ENCODE data around the gene TMEM220. TPM values are rescaled to one million over a fixed set of nuclear protein-coding genes. Genes with fewer than 3 reads are reported as not detected.
"Not testable (repeated sequence)": the region's sequence is repeated elsewhere in the genome, so short reads cannot be mapped to it uniquely, and the experiment has no call there.

Gene TMEM220
- total RNA-seq, 1 donor from 2014 or later = 0.56 TPM

DNA sequence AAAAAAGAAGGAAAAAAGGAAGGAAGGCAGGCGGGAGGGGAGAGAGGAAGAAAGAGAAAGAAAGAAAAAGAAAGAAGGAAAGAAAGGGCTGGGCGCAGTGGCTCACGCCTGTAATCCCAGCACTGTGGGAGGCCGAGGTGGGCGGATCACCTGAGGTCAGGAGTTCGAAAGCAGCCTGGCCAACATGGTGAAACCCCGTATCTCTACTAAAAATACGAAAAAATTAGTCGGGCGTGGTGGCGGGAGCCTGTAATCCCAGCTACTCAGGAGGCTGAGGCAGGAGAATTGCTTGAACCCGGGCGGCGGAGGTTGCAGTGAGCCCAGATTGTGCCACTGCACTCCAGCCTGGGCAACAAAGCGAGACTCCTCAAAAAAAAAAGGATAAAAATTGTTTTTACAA is 424 bp upstream of the TMEM220 start:
- H3K4me1 Mint-ChIP-seq = peaks cover 14% of the 10 kb centered on the region
- intact Hi-C loops (cut with micrococcal nuclease); H3K36me3 Mint-ChIP-seq (ENCODE audit: low read depth); H3K9me3 Mint-ChIP-seq; DNase-seq: not testable (repeated sequence)
- H3K4me3 Mint-ChIP-seq = peak overlapping the region; percentile 92
- H3K27me3 Mint-ChIP-seq = peaks cover 11% of the 10 kb centered on the region
- H3K27ac Mint-ChIP-seq = peak overlapping the region; percentile 46

DNA sequence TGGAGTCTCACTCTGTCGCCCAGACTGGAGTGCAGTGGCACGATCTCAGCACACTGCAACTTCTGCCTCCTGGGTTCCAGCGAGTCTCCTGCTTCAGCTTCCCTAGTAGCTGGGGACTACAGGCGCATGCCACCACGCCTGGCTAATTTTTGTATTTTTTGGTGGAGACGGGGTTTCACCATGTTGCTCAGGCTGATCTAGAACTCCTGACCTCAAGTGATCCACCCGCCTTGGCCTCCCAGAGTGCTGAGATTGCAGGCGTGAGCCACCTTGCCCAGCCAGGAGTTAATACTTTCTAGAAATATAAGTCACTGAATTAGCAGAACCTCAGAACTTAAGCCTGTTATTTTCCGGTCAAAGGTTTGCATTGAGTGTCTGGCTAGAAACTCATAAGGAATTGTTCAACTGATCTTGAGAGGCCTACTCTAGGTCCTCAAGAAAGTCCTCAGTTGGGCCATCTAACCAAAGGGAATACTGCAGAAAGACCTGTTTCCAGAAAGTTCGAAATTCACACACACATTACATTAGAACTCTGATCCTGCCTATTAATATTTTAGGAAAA is 1.4 kb downstream of the TMEM220 start:
- no peak for DNase-seq
- Mint-ChIP-seq H3K27ac (no peak overlapping the region), H3K4me1 (peaks cover 14% of the 10 kb centered on the region), H3K27me3 (peaks cover 7% of the 10 kb centered on the region), H3K4me3 (no peak overlapping the region), H3K9me3 (no peaks in the 10 kb centered on the region), H3K36me3 (ENCODE audit: low read depth) (no peaks in the 10 kb centered on the region)
- intact Hi-C loops (cut with micrococcal nuclease) = no loop called here

DNA sequence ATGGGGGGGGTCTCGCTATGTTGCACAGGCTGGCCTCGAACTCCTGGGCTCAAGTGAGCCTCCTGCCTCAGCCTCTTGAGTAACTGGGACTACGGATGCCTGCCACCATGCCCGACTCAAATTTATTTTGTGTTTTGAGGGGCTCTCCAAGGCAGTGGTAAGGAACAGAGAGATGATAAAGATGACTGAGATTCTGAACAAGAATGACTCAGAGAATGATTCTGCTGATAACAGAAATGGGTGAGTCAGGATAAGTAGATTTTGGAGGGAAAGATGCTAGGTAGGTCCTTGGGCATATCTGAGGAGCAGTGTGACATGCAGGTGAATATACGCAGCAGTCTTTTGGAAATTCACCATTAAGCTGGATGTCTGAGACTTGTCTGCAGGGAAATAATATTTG is 2.6 kb downstream of the TMEM220 start:
- Mint-ChIP-seq H3K4me1 (peaks cover 14% of the 10 kb centered on the region), H3K27me3 (peaks cover 4% of the 10 kb centered on the region), H3K4me3 (no peak overlapping the region), H3K27ac (no peak overlapping the region), H3K9me3 (no peaks in the 10 kb centered on the region), H3K36me3 (ENCODE audit: low read depth) (no peaks in the 10 kb centered on the region)
- no peak for DNase-seq
- intact Hi-C loops (cut with micrococcal nuclease) = loop anchor here (2.0 kb wide), 1 partner anchor 30 kb away; the partner anchor contains the start of genes ADPRM and SCO1

DNA sequence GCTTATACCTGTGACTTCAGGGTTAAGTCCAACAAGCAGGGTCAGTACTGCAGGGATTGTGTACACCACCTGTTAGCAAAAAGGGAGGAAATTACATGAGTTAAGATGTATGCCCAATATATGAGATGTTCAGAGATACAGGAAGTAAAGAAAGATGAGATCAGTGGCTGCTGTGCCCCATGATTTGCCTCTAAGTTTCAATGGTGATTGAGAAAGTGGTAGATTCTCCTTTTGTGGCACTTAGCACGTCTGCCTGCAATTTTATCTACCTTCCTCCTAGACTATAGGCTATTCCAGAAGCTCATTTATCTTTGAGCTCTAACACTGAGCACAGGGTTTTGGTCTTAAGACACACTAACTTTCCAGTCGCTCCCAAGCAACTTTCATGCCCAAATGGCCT is 3.6 kb downstream of the TMEM220 start:
- H3K4me1 Mint-ChIP-seq = peaks cover 14% of the 10 kb centered on the region
- H3K27ac Mint-ChIP-seq = no peak overlapping the region
- H3K27me3 Mint-ChIP-seq = peaks cover 4% of the 10 kb centered on the region
- intact Hi-C loops (cut with micrococcal nuclease) = loop anchor here (2.0 kb wide), 1 partner anchor 29 kb away; the partner anchor contains the start of genes ADPRM and SCO1
- no peak overlapping the region for H3K4me3 Mint-ChIP-seq
- no peaks in the 10 kb centered on the region for H3K9me3 Mint-ChIP-seq
- DNase-seq = no peak
- no peaks in the 10 kb centered on the region for H3K36me3 Mint-ChIP-seq (ENCODE audit: low read depth)

DNA sequence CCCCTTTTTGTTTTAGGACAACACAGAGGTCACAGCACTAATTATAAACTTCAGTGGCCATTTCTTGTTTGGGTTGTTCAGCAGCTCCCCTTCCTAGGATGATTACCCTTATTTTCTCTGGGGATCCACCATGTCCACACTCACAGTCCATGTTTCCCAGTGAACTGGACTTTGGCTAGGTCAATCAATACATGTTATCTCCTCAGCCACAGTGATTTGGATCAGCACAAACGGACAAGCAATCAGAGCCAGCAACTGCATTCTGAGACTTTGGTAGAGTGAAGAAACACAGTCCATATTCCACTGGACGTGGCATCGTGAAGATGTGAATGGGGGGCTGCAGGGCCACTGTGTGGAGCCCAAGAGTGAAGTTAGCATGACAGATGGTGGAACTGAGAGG is 4.6 kb downstream of the TMEM220 start:
- Mint-ChIP-seq H3K27ac (no peak overlapping the region), H3K27me3 (no peaks in the 10 kb centered on the region), H3K4me3 (no peak overlapping the region), H3K9me3 (no peaks in the 10 kb centered on the region), H3K36me3 (ENCODE audit: low read depth) (no peaks in the 10 kb centered on the region), H3K4me1 (peaks cover 8% of the 10 kb centered on the region)
- no peak for DNase-seq
- intact Hi-C loops (cut with micrococcal nuclease) = no loop called here

DNA sequence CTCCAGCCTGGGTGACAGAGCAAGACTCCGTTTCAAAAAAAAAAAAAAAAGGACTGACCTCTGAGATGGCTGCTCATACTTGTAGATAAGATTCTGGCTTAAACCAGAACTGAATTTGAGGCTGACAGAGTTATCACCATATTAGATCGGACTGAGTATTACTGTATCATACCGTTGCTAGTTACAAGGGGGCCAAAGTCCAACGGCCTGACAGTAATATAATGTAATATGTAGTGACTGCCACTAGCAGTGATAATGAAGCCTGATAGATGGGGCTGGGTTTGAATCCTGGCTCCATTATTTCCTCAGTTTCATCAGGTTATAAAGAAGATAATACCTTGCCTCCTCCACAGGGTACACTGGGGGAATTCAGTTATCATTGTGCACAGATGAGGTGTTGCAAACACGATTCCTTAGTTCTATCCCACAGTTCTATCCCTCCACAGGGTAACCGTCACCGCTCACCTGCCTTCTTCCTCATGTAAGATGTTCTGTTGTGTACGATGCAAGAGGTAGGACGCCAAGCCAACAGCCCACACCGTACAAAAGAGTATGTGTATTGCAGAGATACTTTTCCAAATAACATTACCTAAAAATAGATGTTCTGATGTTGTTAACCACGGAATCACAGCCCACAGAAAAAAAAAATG is 5.2 kb downstream of the TMEM220 start:
- Mint-ChIP-seq H3K9me3 (no peaks in the 10 kb centered on the region), H3K36me3 (ENCODE audit: low read depth) (no peaks in the 10 kb centered on the region), H3K27ac (no peak overlapping the region), H3K4me1 (peaks cover 4% of the 10 kb centered on the region), H3K27me3 (no peaks in the 10 kb centered on the region), H3K4me3 (no peak overlapping the region)
- DNase-seq = no peak
- intact Hi-C loops (cut with micrococcal nuclease) = no loop called here

DNA sequence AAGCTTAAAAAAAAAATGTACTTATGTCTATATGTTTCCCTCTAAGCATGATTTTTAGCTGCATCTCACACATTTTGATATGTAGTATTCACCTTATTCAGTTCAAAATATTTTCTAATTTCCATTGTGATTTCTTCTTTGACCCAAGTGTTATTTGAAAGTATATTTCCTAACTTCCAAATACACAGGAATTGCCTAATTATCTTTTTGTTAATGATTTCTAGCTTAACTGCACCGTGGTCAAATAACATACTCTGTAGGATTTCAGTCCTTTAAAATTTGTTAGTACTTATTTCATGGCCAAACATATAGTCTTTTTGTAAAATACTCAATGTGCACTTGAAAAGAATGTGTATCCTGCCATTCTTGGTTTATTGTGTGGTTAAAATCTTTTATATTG is 11.3 kb downstream of the TMEM220 start:
- intact Hi-C loops (cut with micrococcal nuclease) = no loop called here
- Mint-ChIP-seq H3K9me3 (no peaks in the 10 kb centered on the region), H3K4me3 (no peak overlapping the region), H3K36me3 (ENCODE audit: low read depth) (peaks cover 13% of the 10 kb centered on the region), H3K27me3 (no peaks in the 10 kb centered on the region), H3K4me1 (no peaks in the 10 kb centered on the region), H3K27ac (no peak overlapping the region)
- DNase-seq = no peak

DNA sequence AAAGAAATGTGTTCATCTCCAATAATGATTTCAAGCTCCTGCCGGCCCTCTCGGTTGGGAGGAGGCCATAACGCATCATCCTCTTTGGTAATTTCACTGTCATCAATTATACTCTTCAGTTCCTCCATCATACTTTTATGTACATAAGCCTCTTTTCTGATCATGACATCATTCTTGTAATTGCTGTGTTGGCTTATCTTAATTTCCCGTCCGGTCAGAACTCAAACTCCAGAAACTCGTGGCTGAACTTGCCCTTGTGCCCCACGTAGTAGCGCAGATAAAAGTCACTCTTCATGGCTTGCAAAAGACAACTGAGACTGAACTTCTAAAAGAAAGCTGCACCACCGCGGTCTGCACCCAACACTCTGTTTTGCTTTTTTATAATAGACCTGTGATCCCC is 13.6 kb downstream of the TMEM220 start:
- no peaks in the 10 kb centered on the region for H3K27me3 Mint-ChIP-seq
- intact Hi-C loops (cut with micrococcal nuclease) = no loop called here
- no peaks in the 10 kb centered on the region for H3K9me3 Mint-ChIP-seq
- H3K4me3 Mint-ChIP-seq = no peak overlapping the region
- no peak overlapping the region for H3K27ac Mint-ChIP-seq
- no peaks in the 10 kb centered on the region for H3K4me1 Mint-ChIP-seq
- DNase-seq = no peak
- peaks cover 31% of the 10 kb centered on the region for H3K36me3 Mint-ChIP-seq (ENCODE audit: low read depth)

DNA sequence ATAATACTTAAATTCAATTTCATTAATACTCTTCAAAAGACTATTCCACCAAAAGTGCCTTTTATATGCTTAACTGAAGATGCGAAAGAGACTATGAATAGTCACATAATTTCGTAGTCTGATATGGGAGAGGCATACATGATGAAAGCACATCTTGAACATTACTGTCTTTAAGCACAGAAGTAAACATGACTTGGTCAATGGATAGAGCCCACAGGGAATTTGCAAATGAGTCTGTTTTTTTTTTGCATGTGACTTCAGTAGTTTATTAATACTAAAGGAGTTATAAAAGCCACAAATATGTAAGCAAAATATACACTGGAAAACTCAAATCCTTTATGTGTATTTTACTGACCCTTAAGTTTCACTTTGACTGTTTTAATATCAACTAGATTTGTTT is 16.5 kb downstream of the TMEM220 start:
- no peaks in the 10 kb centered on the region for H3K27me3 Mint-ChIP-seq
- H3K4me3 Mint-ChIP-seq = no peak overlapping the region
- no peaks in the 10 kb centered on the region for H3K4me1 Mint-ChIP-seq
- H3K36me3 Mint-ChIP-seq (ENCODE audit: low read depth) = peaks cover 57% of the 10 kb centered on the region
- DNase-seq = no peak
- H3K27ac Mint-ChIP-seq = no peak overlapping the region
- intact Hi-C loops (cut with micrococcal nuclease) = no loop called here
- H3K9me3 Mint-ChIP-seq = no peaks in the 10 kb centered on the region

DNA sequence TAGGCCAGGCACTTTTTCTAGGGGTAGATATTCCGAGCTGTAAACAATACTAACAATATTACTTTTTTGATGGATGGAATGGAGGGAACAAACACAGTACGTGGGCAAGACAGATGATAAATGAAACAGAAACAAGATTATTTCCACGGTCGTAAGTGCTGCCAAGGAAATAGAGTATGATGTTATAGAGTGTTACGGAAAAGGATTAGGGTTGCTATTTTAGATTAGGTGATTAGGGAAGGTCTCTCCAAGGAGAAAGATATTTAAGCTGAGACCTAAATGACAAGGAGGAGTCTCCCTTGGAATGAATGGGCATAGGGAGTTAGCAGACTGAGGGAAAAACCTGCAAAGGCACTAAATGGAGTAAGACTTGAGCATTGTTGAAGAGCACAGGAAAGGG is 24.1 kb downstream of the TMEM220 start:
- H3K27ac Mint-ChIP-seq = peak overlapping the region; percentile 10
- H3K36me3 Mint-ChIP-seq (ENCODE audit: low read depth) = peaks cover 54% of the 10 kb centered on the region
- no peaks in the 10 kb centered on the region for H3K27me3 Mint-ChIP-seq
- H3K9me3 Mint-ChIP-seq = no peaks in the 10 kb centered on the region
- DNase-seq = no peak
- no peak overlapping the region for H3K4me3 Mint-ChIP-seq
- intact Hi-C loops (cut with micrococcal nuclease) = no loop called here
- peaks cover 32% of the 10 kb centered on the region for H3K4me1 Mint-ChIP-seq

DNA sequence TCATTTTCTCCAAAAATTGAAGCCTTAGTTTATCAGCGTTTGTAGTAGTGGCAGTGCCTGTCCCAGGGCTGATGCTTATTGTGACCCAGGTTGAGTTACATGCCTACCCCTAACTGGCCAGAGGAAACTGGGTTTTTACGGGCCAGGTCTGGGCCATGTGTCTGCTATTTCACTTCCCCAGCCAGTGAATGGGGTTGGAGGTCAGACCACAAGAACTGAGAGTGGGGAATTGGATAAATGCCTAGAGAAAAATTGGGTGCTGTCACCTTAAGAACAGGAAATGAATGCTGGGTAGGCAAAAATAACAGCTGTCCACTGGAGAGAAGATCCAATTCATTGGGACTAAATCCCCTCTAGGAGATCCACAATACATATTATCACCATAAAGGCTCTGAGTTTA is 27.2 kb downstream of the TMEM220 start:
- Mint-ChIP-seq H3K27ac (peak overlapping the region; percentile 65), H3K4me3 (peak overlapping the region; percentile 51)
- DNase-seq = no peak

DNA sequence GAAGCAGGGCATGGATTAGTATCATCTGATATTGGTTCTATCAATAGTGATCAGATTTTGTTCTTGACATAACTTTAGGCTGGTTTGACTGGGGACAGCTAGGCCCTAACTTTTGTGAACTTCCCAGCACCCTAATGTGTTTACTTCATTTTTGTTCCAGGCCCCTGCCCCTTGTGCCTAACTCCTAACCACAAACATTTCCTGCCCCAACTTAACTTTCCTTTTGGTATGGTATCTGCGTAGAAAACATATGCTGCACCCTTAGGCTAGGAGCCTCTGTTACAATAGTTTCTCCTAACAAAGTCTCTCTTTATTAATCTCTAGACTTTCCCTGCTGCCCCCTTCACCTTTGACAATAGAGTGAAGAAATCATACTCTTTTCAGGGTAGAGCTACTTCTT is 30.0 kb downstream of the TMEM220 start:
- peak; percentile 81 for DNase-seq
- Mint-ChIP-seq H3K4me1 (peaks cover 44% of the 10 kb centered on the region), H3K4me3 (peak overlapping the region; percentile 76), H3K9me3 (no peaks in the 10 kb centered on the region), H3K27me3 (no peaks in the 10 kb centered on the region), H3K36me3 (ENCODE audit: low read depth) (peaks cover 35% of the 10 kb centered on the region), H3K27ac (peak overlapping the region; percentile 84)
- intact Hi-C loops (cut with micrococcal nuclease) = no loop called here

More for the DNA sequence above, 27.2 kb downstream of the TMEM220 start:
- H3K4me1 Mint-ChIP-seq = peaks cover 42% of the 10 kb centered on the region
- H3K9me3 Mint-ChIP-seq = no peaks in the 10 kb centered on the region
- intact Hi-C loops (cut with micrococcal nuclease) = no loop called here
- H3K27me3 Mint-ChIP-seq = no peaks in the 10 kb centered on the region
- H3K36me3 Mint-ChIP-seq (ENCODE audit: low read depth) = peaks cover 41% of the 10 kb centered on the region

DNA sequence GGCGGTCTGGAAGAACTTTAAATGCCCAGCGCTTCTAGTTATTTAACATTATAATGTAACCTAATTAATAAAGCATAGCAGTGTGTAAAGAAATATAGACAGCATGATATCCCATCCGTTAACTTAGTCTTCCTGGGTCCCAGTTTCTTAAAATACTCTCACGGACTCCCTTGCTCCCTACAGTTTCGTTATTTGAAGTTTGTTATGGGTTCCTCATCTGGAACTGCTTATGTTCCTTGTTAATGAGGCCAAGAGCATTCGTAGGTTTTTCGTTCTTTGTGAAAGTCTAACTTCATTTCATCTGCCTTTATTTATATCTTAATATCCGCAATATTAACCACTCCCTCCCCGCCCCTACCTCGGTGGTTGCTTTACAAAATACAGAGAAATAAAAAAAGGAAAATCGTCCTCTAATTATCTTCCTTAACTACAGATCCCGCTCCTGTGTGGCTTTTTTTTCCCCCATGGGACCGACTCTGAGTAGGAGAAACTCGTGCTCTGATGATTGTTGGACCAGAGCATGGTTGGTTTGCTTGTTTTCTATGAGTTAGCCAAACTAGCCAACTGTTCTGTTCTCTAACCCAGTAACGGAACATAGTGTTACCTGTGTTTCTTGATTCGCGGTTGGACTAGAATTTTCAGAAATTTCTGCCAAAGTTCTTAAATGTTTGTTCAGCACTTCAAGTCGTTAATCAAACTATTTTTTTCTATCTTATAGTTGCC is 31.6 kb downstream of the TMEM220 start:
- Mint-ChIP-seq H3K36me3 (ENCODE audit: low read depth) (peaks cover 42% of the 10 kb centered on the region), H3K9me3 (no peaks in the 10 kb centered on the region), H3K4me3 (peak overlapping the region; percentile 89), H3K27me3 (no peaks in the 10 kb centered on the region), H3K4me1 (peaks cover 49% of the 10 kb centered on the region), H3K27ac (peak overlapping the region; percentile 93)
- DNase-seq = peak; percentile 62
- intact Hi-C loops (cut with micrococcal nuclease) = no loop called here

Data from activated CD4-positive, alpha-beta T cell treated with anti-CD3 and anti-CD28 coated beads, Interleukin-2, amount 10 ng/mL, durations not matched to agents 24 days and 14 days (primary cell).